GM18505 (cell line): Measurements from ENCODE around the gene KCTD10.
A peak's percentile ranks its signal among the peaks of the same experiment; 100 is the strongest.

Source experiments
- ATAC-seq: cut with Tn5 transposase; IDR thresholded peaks from one replicate; pipeline ENCODE4 v1.9.1; 2021; ENCODE audit not compliant: unreplicated experiment
- POLR2A ChIP-seq: IDR thresholded peaks from 4 replicates; pipeline ENCODE4 v1.6.1; 2011; ENCODE audit warnings: borderline replicate concordance; ENCODE audit not compliant: insufficient read depth, insufficient read length; ENCODE audit errors: extremely low read depth

The KCTD10 gene, protein sequence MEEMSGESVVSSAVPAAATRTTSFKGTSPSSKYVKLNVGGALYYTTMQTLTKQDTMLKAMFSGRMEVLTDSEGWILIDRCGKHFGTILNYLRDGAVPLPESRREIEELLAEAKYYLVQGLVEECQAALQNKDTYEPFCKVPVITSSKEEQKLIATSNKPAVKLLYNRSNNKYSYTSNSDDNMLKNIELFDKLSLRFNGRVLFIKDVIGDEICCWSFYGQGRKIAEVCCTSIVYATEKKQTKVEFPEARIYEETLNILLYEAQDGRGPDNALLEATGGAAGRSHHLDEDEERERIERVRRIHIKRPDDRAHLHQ

DNA sequence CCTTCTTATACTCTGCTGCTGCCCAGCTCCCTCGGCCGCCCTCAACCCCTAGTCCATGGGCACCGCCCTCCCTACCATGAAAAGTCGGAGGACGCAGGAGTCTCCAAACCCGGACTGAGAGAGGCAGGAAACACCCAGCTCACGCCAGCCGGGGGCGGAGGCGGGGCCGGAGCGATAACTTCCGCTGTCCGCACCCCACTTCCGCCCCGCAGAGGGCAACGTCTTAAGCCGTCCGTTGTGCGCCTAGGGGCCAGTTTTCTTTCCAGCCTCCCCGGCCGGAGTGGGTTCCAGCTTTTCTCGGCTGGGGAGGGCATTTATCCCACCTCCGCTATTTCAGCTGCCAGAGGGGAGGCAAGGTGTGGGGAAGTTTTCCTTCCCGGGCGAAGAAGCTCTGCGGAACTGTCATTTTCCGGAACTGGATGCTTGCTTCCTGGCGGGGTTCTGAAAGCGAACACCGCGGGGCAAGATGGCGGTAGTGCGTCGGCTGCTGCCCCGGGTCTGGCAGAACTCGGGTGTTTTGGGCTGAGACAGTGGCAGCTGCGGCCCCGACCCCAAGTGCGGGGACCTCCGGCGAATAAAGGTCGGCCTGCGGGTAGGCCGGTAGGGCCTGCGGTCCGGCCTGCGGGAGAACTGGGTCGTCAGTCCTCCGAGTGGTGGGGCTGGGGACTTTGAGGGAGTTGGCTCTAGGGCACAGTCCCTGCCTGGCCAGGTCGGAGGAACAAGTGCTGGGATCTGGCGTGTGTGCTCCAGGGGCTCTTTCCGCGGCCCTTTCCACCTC, at the start of gene KCTD10, which contains the start of gene UBE3B:
Gene KCTD10 (minus strand): TSS at position 116 of the 778 bp plus-strand sequence. CDS start 38 bp downstream, at position 78.
Gene UBE3B (plus strand): TSS at position 450 of the 778 bp plus-strand sequence. CDS start 5,918 bp downstream, outside the sequence.
- ATAC-seq = peak; percentile 84
- TF ChIP-seq POLR2A = peak; percentile 80

DNA sequence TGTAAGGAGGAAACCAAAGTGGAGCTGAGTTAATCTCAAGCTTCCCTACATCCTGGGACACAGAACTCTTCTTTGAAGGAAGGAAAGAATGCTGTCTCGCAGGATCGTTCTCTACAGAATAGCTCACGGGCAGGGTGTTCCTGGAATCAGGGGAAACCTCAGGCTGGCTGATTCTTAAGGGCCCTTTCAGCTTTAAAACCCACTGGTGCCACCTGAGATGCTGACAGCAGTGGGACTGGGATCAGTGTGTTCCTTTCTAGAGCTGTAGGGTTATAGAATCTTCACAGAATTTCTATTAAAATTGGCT, 48.1 kb upstream of the KCTD10 start:
- TF ChIP-seq POLR2A = no peak
- no peak for ATAC-seq

DNA sequence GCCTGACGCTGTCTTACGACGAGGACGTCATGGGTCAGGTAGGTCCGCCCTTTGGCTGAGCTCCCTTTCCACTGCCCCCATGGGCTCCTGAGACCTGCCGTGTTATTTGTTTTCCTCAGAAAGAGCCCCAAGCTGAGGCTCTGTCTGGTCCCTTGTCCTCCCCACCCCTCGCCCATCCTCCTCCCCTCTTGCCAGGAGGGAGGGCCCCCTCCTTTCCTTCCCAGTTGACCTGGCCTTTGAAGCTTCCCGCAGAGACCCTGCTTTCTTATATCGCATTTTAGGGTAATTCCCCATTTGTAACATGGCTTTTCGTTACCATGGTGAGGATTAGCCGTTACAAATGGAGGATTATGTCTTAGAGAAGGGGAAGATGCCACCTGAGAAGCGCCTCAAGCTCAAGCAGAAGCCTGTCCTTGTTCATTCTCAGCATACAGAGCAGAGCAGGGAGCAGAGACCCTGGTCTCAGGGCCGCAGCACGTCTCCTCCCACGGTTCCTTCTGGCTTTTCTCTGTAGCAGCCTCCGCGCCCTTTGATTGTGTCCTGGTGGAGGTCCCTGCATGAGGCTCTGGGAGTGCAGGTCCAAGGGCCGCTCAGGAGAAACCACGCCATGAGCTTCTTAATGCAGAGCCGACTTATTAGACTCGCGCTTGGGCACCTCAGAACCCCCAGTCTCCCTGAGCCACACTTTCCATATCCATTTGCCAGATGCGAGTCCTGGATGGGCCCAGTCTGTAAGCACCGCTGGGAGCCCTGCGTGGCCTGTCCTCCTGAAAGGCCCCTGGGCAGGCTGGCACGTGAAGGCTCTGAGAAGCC, 47.6 kb upstream of the KCTD10 start:
- no peak for ATAC-seq
- no peak for TF ChIP-seq POLR2A

DNA sequence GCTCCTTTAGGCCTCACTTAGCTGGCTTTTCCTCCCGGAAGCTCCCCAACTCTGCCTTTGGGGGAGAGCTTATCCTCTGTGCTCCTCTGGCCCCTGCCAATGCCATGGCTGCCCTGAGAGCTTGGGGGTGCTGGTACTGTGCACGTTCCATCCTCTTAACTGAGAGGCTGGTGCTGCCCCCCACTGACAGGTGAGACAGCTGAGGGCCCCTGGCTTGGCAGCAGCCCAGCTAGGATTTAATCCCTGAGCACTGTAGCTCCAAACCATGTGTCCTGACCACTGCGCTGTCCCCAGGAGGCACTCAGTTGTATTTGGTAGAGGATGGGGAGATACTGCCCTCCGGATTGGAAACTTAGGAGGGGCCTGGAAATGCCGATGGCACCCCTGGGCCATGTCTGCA, 46.4 kb upstream of the KCTD10 start:
- TF ChIP-seq POLR2A = no peak
- ATAC-seq = no peak

DNA sequence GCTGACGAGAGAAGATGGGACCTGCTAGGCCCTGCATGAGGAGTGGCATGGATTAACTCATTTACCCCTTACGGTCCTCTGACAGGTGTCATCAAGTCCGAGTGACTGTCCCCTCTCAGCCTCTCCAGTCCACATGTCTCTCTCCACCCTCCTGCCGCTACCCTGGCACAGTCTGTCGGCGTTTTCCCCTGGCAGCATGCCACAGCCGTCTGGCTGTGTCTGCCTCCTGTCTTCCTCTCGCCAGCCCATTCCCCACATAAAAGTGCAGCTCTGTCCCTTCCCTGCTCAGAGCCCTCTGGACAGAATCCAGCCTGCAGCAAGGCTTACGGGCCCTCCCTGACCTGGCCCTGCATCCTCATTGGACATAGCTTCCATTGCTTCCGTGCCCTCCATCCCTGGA, 46.0 kb upstream of the KCTD10 start:
- no peak for TF ChIP-seq POLR2A
- no peak for ATAC-seq

DNA sequence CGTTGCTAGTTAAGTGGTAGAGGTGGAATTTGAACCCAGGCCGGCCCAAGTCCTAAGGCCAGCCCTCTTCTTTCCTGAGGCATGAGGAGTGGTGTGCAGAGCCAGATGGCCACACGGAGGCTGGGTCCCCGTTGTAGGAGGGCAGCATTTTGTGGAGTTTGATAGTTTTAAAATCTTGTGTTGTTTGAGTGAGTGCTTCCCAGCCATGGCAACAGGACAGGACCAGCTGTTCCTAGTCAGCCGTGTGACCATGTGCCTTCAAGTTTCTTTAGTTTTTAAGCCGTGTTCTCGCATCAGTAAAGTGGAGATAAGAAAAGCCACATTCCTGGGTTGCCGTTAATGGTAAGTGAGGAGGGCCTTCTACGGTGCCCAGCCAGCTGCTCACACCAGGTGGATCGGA, 44.7 kb upstream of the KCTD10 start:
- TF ChIP-seq POLR2A = no peak
- ATAC-seq = no peak

DNA sequence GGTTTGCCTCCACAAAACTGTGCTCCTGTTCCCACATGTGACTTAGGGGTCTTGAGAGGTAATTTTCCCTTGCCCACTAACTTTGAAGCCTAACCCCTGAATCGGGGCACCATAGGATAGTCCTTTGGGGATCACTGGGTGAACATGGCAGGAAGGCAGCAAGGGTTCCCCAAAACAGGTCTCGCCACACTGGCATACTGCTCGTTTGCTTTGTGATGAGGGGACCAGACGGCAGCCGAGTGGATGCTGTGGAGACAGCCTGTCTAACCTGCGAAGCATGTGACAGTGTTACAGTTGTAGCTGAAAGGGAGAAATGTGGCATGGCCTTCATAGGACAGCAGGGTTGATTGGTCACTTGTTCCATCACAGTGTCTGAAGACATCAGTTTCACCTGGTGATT, 42.7 kb upstream of the KCTD10 start:
- no peak for ATAC-seq
- no peak for TF ChIP-seq POLR2A

DNA sequence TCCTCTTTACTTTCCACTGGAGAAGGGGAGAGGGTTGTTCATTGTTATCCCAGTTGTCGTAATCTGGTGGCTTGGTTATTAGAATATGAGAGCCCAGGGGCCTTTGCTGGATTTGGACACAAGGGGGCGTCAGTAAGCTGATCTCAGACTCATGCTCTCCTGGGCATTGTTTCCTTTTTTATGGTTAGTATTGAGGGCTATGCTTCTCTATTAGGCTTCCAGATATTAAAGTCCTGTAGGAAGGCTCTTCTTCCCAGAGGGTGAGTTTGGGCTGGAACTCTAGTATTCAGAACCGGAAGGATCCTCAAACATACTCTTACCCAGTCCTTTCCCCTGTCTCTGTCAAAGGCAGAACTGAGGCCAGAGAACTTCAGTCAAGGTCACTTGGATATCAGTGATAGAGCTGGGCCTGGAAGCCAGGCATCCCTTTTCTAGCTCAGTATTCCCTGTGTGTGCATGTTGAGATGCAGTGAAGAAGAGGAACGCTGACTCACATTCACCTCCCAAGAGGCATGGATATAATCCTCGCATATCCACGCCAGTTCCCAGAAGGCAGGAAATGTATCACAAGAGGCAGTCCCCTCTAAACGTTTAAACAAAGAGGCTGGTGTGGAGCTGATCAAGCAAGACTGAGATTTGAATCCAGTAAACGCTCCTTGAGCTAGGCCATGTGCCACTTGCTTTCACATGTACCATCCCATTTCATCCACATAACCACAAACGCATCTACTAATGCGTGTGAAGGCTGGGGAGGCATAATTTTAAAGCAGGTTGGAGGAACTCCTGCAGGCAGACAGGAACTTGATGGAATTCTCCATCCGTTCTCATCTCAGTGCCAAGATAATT, 41.9 kb upstream of the KCTD10 start:
- no peak for ATAC-seq

DNA sequence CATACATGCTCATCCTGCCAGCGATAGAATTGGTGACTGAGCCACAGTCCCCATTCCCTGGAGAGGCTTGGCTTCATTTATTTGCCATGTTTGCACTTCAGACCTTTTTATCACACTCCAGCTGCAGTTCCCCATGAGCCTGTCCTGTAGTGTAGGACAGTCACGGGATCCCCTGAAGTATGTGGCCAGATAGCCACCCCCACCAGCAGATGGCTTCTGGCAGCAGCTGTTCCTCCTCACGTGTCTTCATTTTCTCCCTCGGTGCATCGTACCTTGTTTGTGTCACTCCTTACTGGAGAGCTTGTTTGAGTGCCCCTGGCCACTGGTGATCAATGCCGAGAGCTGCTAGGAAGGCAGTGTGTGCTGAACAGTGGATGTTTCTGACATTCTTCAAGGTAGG, 40.5 kb upstream of the KCTD10 start:
- ATAC-seq = no peak
- no peak for TF ChIP-seq POLR2A

More for the DNA sequence above, 41.9 kb upstream of the KCTD10 start:
- no peak for TF ChIP-seq POLR2A

DNA sequence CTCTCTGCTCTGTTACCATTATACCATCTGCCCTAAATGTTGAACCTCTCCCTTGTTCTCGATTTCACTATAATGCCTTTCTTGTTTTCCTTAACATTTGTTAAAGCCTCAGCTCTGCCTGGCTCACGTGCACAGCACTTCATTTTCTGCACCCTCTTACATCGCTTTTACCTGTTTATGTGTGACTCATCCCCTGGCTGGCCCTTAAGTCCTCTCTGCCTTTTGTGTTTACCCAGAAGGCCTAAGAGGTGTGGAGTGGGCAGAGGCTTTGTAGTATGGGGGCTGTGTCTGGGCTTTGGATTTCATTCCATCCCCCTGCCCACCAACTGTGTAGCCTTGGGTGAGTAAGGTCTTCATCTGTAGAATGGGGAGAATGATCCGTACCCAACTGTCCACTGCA, 36.9 kb upstream of the KCTD10 start:
- no peak for TF ChIP-seq POLR2A
- no peak for ATAC-seq

DNA sequence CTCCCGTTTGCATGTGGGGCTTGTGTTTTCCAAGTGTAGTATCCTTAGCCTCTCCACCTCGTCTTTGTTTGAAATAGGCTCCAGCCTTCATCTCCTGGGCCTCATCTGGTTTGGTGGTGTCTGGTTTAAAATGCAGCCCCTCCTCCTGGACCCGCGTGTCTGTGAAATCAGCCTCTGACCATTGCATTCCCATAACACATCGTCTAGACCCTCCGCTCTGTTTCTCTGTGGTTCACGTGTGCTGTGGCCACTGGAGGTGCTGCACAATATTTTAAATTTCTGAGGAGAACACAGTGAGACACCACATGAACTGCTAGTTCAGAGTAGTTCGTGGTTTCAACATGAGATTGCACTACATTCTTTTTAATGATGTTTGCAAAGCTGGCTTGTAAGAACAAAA, 36.0 kb upstream of the KCTD10 start:
- ATAC-seq = no peak
- no peak for TF ChIP-seq POLR2A

DNA sequence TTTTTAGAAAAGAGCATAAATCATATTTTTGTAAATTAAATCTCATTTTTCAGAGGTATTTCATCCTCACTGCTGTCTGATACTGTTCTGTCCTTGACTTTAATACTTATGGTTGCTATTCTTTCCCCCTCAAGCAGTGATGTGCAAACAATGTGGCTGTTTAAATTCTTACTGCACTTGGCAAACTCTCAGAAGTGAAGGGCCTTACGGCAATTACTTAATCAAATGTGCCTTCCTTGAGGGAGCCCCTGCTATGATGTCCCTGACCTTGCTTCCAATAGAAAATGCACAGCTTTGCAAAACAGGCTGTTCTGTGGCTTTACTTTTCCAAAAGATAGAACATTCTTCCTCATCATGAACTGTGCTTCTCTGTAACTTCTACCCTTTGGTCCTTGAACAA, 35.5 kb upstream of the KCTD10 start:
- ATAC-seq = no peak
- no peak for TF ChIP-seq POLR2A
